SW480 (cell line): Measurements from ENCODE around the gene RFPL4A.

ENCODE experiments used
- DNase-seq: peaks from one replicate; pipeline ENCODE4 v3.0.0-alpha.2; 2016; ENCODE audit warnings: low spot score

Gene RFPL4A

DNA sequence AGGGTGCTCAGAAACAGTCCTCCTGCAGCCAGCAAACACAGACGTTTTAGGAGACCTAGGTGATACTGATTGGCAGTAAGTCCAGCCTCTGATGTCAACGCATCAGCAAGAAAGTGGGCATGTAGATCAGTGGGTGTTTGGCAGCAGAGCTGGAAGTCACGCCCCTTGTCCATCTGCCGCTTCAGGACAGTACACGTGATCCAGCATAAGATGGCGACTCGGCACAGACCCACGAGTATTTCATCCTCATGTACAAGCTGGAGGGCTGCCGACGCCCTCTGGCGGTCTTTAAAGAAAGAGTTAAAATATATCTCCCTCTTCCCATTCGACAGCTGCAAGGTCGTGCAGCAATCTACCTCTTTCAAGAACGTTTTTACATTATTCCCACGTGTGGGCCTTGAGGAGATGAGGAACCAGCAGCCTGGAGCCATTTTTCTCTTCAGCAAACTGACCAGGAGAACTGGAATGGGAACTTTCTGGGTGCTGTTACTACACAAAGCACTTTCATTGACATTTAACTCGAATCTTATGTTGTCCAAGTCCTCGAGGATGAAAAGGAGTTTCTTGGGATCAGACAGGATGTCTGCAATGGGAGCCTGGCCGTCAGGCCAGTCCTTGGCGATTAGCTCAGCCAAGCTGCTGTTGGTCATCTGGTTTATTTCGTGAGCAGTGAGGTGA, 50.6 kb downstream of the RFPL4A start:
- DNase-seq: peak; percentile 94

DNA sequence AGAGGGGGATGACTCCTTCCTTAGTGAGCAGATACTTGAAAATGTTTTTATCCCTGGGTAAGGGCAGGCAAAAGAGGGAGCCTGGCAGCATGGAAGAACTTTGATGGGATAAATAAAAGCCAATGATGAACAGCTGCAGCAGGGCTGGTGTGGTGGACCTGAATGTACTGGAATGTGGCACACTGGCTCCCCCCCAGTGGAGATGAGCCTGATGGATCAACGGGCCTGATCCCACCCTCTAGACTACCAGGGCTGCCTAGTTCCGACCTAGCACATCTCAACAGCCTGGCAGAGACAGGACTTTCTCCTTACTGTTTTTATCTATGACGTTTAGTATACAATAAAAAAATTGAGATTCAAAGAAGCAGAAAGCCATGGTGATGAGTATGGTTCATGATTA, 52.4 kb downstream of the RFPL4A start:
- no peak for DNase-seq

DNA sequence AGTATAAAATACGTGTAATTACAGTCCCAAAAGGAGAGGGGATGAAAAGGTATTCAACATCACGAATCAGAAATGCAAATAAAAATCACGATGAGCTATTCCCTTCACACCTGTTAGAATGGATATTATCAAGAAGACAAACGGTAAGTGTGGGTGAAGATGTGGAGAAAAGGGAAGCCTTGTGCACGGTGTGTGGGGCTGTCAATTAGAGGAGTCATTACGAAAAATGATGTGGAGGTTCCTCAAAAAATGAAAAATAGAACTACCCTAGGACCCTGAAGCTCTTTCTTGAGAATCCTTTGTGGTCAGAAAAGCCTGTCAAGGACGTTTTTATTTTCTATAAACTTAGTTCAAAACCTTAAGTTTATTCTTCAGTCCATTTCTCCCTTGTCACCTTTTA, 53.6 kb downstream of the RFPL4A start:
- DNase-seq: no peak
